Left forelimb (tissue), 1 donor: Measurements from ENCODE around the gene CSTB.

Experiments used
- DNase-seq: peaks from one replicate; pipeline ENCODE4 v3.0.0-alpha.2; 2018; ENCODE audit warnings: low spot score

Gene CSTB

DNA sequence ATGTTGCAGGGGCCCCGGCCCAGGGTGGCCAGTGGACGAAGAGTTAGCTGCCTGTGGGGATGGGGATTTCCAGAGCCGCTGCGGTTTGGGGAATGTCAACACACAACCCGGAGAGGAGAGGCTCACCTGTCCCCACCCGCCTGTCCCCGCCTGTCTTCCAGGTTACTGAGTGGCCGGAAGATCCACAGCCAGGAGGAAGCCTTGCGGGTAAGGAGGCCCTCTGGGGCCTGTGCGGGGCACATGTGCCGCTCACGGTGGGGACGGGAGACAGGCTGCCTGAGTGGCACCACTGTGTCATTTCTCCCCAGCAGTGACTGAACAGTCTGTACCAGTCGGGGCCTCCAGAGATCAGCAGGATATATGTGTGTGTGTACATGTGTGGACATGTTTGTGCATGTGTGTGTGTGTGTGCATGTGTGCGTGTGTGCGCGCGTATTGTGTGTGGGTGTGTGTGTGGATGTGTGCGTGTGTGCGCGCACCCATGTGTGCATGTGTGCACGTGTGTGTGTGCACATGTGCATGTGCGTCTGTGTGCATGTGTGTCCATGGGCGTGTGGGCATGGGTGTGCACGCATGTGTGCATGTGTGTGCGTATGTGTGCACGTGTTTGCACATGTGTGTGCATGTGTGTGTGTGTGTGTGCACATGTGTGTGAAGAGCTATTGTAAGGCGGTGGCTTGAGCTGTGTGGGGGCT, 25.6 kb downstream of the CSTB start:
- no peak for DNase-seq

DNA sequence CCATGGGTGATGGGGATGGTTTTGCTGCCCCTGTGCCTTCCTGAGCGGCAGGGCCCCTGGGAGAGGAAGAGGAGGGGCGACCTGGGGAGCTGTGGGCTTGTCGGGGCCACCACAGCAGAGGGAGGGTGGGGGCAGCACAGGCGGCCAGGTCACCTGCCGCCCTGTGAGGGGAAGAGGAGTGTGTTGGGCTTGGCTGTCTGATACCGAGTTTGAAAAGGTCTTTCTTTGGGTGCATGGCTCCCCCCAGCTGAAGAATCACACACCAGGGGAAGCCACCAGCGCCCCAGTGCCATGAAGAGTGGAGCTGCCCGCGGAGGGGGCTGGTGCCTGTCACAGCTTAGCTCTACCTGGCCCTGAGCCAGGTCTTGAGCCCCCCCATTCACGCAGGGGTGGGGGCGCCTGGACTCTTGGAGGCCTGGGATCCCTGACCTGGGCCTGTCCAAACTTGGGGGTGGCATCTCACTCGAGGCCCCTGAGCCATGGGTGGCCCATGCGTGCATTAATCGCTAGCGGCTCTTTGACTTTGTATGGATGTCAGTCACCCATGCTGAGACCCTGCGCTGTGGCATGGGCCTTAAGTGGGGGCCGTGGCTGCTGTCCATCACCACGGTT, 26.4 kb downstream of the CSTB start:
- DNase-seq, result no peak

DNA sequence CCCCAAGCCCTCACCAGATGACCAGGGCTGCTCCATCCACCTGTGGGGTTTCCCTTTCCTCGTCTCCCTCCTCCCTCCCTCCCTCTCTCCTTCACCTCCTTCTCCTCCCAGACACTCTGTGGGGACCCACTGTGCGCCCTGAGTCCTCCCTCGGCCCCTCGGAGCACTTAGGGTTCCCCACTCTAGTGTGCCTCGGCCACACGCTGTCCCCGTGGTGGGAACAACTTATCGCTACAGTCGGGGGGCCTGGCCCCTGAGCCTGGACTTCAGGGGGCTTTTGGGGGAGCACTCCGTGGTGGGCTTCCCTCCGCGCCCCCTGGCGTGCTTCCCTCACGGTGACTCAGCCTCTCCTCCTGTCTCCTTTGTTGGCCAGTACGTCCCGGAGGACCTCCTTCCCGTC, 27.5 kb downstream of the CSTB start:
- DNase-seq, result no peak

DNA sequence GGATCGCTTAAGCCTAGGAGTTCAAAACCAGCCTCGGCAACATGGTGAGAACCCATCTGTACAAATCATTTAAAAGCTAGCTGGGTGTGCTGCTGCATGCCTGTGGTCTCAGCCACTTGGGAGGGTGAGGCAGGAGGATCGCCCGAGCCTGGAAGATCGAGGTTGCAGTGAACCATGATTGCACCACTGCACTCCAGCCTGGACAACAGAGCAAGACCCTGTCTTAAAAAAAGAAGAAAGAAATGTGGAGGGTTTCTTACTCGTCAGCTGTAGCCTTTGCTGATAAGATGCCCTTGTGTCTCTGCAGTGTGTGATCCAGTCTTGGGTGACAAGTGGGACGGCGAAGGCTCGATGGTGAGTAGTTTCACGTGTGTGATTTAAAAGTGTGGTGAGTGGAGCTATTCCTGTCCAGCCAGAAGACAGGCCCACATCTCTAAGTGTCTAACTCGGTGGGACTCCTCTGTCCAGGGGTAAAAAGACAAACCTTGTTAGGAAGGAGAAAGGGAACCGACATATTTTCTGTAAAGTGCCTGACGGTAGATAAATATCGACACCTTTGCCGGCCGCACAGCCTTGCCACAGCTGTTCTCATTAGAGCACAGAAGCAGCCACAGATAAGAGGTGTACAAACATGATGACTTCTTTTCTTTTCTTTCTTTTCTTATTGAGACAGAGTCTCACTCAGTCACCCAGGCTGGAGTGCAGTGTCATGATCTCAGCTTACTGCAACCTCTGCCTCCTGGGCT, 30.2 kb downstream of the CSTB start:
- no peak for DNase-seq

DNA sequence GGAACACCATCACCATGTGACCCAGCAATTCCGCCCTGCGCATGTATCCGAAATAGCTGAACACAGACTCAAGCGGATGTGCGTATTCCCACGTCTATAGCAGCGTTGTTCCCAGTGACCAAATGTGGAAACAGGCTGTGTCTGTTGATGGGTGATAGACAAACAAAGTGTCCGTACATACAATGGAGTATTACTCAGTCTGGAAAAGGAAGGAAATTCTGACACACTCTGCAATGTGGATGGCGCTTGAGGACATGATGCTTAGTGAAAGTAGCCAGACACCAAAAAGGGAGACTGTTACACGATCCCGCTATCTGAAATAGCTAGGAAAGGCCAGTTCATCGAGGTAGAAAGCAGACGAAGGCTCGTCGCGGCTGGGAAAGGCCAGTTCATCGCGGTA, 31.4 kb downstream of the CSTB start:
- DNase-seq, result no peak

DNA sequence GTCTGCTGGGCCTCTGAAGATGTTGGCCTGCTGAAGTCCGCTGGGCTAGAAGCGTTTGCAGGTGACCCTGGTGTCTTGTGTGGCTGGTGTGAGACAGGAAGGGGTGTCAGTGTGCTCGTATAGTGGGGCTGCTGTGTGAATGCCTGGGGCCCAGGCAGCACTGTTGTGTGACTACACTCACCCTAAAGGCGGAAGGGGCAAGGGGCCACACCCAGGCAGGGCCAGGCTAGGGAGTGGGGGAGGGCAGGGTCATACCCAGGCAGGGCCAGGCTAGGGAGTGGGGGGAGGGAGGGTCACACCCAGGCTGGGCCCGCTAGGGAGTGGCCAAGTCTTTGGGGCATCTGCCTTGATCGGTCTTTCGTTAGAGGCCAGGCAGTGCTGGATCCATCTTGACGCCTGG, 32.2 kb downstream of the CSTB start:
- no peak for DNase-seq

DNA sequence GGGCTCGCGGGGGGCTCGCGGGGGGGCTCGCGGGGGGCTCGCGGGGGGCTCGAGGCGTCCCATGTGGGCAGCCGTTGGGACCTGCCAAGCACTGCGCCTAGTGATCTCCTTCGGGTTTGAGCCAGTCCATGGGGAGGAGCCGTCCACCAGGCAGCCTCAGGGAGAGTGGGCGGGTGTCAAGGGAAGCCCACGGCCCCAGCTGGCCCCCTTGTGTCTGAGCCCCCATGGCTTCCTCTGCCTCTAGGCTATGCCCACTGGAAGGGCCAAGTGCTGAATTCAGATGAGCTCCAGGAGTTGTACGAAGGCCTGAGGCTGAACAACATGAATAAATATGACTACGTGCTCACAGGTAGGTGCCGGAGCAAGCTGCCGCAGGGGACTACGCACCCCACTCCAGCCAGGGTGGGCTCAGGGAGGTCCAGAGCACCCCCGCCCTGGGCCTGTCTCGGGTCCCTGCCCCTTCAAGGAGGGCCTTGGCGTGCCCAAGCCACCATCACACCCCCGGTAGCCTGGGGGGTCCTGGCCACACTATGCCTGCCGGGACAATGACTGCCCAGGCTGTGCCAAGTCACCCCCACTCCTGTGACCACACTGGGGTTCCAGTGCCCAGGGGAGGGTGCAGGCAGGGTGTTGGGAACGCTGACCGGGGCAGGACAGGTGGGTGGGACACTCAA, 34.5 kb downstream of the CSTB start:
- DNase-seq, result no peak

DNA sequence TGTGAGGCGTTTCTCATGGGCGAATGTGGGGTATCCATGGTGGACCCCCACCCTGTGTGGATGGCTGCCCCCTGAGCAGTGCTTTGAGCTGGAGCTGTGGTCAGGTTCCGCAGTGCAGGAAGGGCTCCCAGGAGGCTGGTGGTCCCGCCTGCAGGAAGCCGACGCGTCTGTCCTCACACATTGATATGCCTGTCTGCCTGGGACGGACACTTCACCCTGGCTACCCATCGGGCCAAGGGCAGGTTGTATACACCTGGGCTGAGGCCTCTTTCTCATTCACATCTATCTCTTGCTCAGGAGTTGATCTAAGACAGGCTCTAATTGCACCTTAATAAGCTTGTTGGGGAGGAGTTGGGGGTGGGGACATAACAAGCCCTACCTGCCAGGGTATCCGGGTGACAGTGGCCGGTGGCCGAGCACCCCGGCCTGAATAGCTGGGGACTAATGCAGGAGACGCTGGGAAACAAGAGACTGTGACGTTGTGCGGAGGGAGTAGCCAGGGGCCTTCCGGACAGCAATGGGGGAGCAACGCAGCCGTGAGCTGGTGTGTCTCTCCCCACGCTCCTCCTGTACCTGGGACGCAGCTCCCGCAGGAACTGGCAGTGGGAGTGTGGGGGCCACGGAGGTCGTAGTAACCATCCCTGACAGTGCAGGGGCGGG, 35.5 kb downstream of the CSTB start:
- DNase-seq, result no peak

DNA sequence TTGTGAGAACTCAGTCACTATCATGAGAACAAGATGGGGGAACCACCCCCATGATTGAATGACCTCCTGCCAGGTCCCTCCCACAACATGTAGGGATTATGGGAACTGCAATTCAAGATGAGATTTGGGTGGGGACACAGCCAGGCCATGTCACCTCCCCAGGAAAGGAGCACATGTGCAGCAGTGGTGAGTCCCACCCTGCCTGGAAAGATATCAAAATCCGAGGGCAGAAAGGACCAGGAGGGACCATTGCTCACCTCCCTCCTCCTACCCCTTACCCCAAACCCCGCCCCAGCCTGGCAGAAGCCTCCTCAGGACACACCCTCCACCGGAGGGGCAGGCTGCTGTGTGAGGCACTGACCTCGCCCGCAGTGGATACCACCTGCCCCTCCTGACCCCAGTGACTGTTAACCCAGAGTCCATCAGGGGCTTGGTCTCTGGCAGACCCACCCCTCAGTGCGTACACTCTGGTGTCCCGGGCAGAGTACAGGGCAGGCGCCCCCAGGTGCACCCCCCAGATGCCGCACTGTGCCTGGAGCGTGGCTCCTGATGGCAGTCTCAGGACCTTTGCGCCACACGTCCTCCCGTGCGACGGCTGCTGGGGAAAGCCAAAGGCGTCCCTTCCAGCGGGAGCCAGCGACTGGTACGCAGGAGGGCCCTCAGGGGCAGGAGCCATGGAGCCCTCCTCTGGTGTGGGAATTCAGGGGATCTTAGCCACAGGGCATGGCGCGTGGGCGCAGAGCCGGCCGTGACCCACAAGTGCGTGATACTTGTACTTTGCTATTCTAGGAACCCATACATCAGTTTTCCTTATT, 36.3 kb downstream of the CSTB start:
- no peak for DNase-seq

DNA sequence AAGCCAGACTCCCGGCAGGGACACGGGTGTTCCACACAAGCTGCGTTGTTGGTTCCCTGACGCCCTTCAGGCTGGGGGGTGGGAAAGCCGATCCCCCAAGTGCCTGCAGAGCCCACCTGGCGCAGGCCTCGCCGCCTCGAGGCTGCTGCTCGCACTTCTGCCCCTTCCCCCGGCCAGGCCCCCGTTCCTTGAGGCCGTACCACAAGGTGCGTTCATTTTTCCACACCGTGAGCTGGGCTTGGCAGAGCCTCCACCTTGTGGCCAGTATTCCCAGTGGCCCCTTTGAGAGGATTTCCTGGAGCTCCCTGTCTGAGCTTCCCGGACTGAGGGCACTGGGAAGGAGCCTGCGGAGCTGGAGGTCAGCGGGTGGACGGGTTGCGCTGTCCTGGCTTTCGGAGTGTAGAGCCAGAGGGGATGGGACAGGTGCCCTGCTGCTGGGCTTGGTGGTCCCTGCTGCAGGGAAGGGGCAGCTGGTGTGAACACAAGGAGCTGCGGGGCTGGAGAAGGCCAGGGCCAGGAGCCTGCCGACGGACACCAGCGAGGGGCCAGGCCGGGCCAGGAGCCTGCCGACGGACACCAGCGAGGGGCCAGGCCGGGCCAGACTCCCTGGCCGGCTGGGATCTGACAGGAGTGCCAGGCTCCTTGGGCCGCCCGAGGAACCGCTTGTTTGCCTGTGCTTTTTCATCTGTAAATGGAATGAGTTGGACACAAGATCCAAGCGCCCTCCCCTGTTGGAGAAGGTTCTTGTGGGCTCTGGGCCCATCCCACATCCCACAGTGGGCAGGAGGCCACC, 38.8 kb downstream of the CSTB start:
- DNase-seq, result no peak

DNA sequence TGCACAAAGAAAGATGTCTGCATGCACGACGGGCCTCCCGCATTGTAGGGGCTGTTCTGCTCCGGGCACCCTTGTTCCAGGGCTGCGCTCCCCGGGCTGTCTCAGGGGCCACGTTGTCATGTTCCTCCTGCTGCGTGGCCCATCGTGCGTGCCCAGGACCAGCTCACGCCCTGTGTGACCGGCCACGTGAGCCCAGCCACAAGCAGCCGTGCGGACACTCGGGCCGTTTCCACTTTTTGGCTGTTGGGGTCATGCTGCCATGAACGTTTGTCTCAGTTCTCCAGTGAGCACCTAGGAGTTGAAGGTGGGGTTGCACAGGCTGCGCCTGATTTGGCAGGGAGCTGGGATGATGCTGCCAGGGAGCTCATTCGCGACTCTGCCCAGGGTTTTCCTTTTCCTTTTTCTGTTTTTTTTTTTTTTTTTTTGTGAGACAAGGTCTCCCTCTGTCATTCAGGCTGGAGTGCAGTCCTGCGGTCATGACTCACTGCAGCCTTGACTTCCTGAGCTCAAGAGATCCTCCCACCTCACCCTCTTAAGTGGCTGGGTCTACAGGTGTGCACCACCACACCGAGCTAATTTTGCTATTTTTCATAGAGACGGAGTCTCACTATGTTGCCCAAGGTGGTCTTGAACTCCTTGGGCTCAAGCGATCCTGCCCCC, 39.8 kb downstream of the CSTB start:
- DNase-seq, result no peak

DNA sequence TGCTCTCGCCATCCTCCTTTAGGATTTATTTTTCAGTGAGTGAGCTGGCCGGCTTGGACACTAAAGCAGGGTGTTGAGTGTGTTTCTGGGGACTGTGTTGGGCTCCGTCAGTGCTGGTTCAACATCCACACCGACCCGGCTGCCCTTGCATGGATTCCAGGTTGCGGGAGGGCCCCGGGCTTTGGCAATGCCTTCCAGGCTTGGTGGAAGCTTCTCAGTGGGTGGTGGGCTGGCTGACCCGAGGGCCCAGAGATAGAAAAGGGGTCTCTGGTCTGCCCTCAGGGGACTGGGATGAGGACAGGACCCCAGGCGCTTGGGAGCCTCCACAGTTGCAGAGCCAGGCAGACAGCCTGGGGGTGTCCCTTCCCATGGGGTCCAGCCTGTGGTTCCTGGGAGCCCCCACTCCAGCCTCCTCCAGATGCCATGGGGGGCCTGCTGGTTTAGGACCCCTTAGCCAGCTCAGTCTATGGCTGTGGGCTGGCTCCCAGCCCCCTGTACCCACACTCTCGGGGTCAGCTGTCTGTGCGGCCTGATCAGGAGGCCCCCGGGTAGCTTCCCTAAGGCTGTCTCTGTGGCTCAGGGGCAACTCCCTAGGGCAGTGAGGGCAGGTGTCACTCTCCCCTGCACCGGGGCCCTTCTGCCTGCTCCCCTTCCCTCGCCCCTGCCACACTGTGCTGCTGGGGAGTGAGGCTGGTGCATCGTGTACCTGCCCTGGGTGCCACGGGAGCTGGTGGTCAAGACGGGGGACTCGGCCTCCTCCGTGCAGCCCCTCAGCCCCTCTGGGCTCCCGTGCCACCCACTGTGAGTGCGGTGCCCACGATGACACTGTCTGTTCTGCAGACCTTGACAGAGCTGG, 40.6 kb downstream of the CSTB start:
- no peak for DNase-seq

DNA sequence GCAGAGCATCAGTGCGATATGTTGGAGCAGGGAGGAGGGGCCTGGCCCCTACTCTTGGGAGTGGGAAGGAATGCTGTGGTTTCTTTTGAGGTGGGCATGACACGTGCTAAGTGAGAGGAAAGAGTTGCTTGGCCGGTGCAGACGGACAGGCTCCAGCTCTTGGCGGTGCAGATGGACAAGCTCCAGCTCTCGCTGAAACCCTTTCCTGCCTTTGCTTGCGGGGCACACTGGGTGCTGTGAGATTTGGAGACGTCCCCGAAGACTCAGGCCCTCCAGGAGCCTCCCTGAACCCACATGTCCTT, 41.2 kb downstream of the CSTB start:
- DNase-seq, result no peak

DNA sequence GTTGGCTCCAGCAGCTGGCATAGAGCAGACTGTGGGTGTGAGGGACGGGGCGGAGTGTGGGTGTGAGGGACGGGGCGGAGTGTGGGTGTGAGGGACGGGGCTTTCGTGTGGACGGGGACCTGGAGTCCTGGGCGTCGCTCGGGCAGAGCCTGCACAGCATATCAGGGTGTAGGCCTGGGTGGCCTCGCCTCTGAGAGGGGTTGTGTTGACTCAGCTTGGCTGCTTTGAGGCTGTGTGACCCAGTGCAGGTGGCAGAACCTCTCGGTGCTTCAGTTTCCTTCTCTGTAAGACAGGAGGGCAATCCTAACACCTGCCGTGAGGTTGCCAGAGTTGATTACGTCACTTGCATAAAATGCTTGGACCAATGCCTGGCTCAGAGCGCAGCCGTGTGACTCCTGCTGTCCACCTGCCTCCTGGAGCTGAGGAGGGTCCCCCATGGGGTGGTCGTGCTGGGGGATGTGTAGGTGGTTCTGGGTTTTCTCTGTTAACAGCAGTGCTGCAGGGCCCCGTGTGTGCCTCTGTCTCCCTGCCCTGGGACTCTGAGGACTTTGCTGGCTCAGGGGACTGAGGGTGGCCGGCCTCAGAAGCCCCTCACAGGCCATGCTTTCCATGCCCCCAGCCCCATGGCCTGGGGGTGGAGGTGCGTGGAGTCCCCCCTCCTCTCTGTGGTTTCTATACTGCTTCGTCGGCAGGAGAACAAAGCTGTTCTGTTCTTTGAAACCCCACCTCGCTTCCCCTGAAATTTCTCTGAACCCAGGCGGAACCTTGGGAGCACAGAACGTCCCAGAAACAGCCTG, 41.8 kb downstream of the CSTB start:
- no peak for DNase-seq

DNA sequence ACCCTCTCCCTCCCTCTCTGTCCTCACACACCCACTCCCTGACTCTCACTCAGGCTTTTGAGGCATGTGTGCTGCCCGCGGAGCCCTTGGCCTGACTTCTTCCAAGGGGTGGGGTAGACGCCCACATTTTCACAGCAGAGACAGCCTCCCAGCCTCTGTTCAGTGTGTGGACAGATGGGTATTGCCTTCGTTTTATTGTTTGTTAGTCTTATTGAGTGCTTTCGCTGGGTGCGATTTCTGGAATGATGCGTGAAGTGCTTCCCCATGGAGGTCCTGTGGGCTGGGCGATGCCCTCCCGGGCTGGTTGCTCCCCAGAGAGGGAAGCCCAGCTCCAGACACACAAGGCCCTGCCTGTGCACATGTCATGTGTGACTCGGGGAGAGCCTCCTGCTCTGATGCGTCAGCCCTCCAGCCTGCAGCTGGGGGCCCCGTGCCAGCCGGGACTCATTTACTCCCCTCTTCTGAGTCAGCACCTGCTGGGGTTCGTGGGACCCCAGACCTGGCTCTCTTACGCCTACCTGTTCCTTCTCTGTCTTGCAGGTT, 42.5 kb downstream of the CSTB start:
- no peak for DNase-seq

DNA sequence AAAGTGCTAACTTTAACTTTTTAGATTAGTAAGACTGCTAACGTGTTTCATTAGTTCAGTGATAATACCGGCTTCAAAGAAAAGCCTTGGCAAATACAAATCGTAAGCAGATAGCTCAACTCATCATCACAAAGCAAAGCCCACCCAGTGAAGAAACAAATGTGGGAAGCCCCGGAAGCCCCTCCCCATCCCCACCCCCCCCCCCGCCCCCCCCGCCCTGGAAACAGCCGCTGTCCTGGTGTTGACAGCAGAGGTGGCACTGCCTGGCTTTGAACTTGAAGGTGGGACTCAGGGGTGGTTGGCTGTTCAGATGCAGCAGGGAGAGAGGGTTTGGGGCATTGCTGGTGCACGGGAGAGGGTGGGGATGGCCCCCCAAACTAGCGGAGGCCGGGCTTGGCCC, 43.0 kb downstream of the CSTB start:
- no peak for DNase-seq

DNA sequence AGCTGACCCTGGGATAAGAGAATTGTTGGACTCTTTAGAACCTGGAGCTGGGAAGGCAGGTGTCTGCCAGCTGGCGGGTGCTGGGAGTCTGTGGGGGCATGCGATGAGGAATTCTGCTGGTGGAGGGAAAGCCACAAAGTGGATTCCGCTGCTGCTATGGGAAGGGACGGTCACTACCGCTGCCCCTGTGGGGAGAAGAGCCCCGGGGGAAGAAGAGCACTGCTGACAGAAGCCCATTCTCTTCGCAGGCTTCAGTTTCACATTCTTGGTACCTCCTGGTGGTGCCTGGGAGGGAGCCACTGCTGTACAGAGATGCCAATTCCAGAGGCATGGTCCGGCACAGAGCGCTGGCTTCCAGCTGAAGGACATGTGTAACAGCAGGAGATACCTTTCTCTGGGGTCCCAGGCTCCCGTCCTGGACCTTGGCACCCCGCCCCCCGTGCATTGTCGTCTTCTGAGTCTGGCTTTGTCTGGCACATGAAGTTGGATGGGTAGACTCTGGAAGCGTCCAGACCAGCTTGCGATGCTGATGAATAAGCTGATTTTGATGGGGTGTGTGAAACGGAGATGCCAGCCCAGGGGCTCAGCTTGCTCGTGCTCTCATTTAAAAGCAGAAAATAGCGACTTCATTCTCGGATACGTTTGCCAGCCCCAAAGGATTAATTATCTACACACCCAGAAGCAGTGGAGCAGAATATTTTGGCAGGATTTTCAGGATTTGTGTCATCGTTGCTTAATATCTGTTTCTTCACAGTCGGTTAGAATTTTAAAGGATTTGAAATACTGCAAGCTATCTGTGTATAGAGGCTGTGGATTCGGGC, 44.0 kb downstream of the CSTB start:
- DNase-seq, result no peak
